IMR-90 (cell line): Measurements from ENCODE around the gene CELA2A. TPM values are rescaled to one million over a fixed set of nuclear protein-coding genes. Genes with fewer than 3 reads are reported as not detected.
"Not testable (repeated sequence)": the region's sequence is repeated elsewhere in the genome, so short reads cannot be mapped to it uniquely, and the experiment has no call there.

ENCODE experiments used
- ATAC-seq: fragments of 200-7000 bp; cut with Tn5 transposase; 2 replicates; pipeline ENCODE4 v1.9.1; 2020; ENCODE audit warnings: low read depth, mild to moderate bottlenecking, moderate library complexity
- BruUV-seq: library from RNA; stranded (reverse); fragments of 400-500 nt; replicated peaks from 2 replicates; lab custom pipeline; 2021; lab: Mats Ljungman, UMichigan
- CTCF ChIA-PET: fragments of 300-600 bp; formaldehyde crosslinking; extraction: SDS; loops from one replicate; lab custom pipeline; 2021; ENCODE audit warnings: antibody characterized with exemption; lab: Yijun Ruan, JAX
- POLR2A ChIA-PET: fragments of 300-600 bp; sonication (Branson Sonifier 250); formaldehyde crosslinking; loops from one replicate; lab custom pipeline; 2022; ENCODE audit warnings: antibody characterized with exemption; ENCODE audit not compliant: unreplicated experiment; lab: Charles Lee
- DNase-seq: peaks from one replicate; pipeline ENCODE4 v3.0.0; 2013
- H2AFZ ChIP-seq: replicated peaks from 2 replicates; pipeline ENCODE3; 2013; ENCODE audit warnings: low read length, mild to moderate bottlenecking; ENCODE audit not compliant: poor library complexity
- H2AK5ac ChIP-seq: 2 replicates; pipeline ENCODE4 v1.6.1; 2013; ENCODE audit warnings: low read depth, low read length, inconsistent platforms
- H2AK9ac ChIP-seq: replicated peaks from 2 replicates; pipeline ENCODE3; 2013; ENCODE audit warnings: mild to moderate bottlenecking, low read depth, low read length, moderate library complexity; ENCODE audit not compliant: poor library complexity
- H2BK120ac ChIP-seq: 2 replicates; pipeline ENCODE4 v1.6.1; 2013; ENCODE audit warnings: low read depth, low read length, inconsistent platforms
- H2BK15ac ChIP-seq: 3 replicates; pipeline ENCODE4 v1.6.1; 2013; ENCODE audit warnings: low read depth, low read length, inconsistent platforms
- H2BK20ac ChIP-seq: 2 replicates; pipeline ENCODE4 v1.6.1; 2013; ENCODE audit warnings: low read depth, mild to moderate bottlenecking, inconsistent platforms, low read length, moderate library complexity
- H2BK5ac ChIP-seq: 2 replicates; pipeline ENCODE4 v1.6.1; 2013; ENCODE audit warnings: mild to moderate bottlenecking, low read depth, low read length, inconsistent platforms; ENCODE audit not compliant: poor library complexity, severe bottlenecking
- H3K14ac ChIP-seq: replicated peaks from 2 replicates; pipeline ENCODE4 v1.6.1; 2013; ENCODE audit warnings: low read depth, low read length, inconsistent platforms
- H3K18ac ChIP-seq: 2 replicates; pipeline ENCODE4 v1.6.1; 2013; ENCODE audit warnings: low read depth, low read length, control low read depth
- H3K23ac ChIP-seq: 2 replicates; pipeline ENCODE4 v1.6.1; 2013; ENCODE audit warnings: low read depth, low read length, inconsistent platforms
- H3K27ac ChIP-seq: 2 replicates; pipeline ENCODE4 v1.5.1; 2013; ENCODE audit warnings: mild to moderate bottlenecking, control low read depth, low read length; ENCODE audit not compliant: insufficient read depth
- H3K27me3 ChIP-seq: 2 replicates; pipeline ENCODE4 v1.6.1; 2013; ENCODE audit warnings: low read length; ENCODE audit not compliant: control insufficient read depth, insufficient read depth
- H3K36me3 ChIP-seq: 2 replicates; pipeline ENCODE4 v1.6.1; 2013; ENCODE audit warnings: low read length, mixed read lengths; ENCODE audit not compliant: control insufficient read depth, insufficient read depth
- H3K4ac ChIP-seq: 2 replicates; pipeline ENCODE4 v1.6.1; 2013; ENCODE audit warnings: low read depth, low read length, inconsistent platforms
- H3K4me1 ChIP-seq: 2 replicates; pipeline ENCODE4 v1.6.1; 2013; ENCODE audit warnings: low read length, mixed read lengths; ENCODE audit not compliant: control insufficient read depth, insufficient read depth
- H3K4me2 ChIP-seq: 2 replicates; pipeline ENCODE4 v1.6.1; 2013; ENCODE audit warnings: low read depth, mild to moderate bottlenecking, control low read depth, low read length, moderate library complexity
- H3K4me3 ChIP-seq: 2 replicates; pipeline ENCODE4 v1.5.1; 2013; ENCODE audit warnings: low read depth, mild to moderate bottlenecking, control low read depth, low read length, moderate library complexity; ENCODE audit not compliant: insufficient read depth
- H3K56ac ChIP-seq: 2 replicates; pipeline ENCODE4 v1.6.1; 2013; ENCODE audit warnings: low read length, inconsistent platforms; ENCODE audit not compliant: insufficient read depth; ENCODE audit errors: extremely low read depth
- H3K79me1 ChIP-seq, 2 experiments: 2 replicates each; pipeline ENCODE4 v1.6.1; 2013; ENCODE audit warnings: low read length in 2 of 2, inconsistent platforms in 1 of 2, low read depth in 1 of 2
- H3K9ac ChIP-seq: 2 replicates; pipeline ENCODE4 v1.6.1; 2013; ENCODE audit warnings: low read depth, low read length, control low read depth
- H3K9me1 ChIP-seq: 2 replicates; pipeline ENCODE4 v1.6.1; 2013; ENCODE audit warnings: low read length, inconsistent platforms; ENCODE audit not compliant: insufficient read depth
- H3K9me3 ChIP-seq: 2 replicates; pipeline ENCODE4 v1.6.1; 2013; ENCODE audit warnings: low read length; ENCODE audit not compliant: control insufficient read depth, insufficient read depth
- H4K20me1 ChIP-seq: 2 replicates; pipeline ENCODE4 v1.6.1; 2013; ENCODE audit warnings: low read length, inconsistent platforms; ENCODE audit not compliant: insufficient read depth
- H4K5ac ChIP-seq: 2 replicates; pipeline ENCODE4 v1.6.1; 2013; ENCODE audit warnings: mild to moderate bottlenecking, low read depth, low read length, control low read depth
- H4K8ac ChIP-seq, 2 experiments: 2 replicates each; pipeline ENCODE4 v1.6.1; 2013; ENCODE audit warnings: low read depth in 2 of 2, low read length in 2 of 2, control low read depth in 1 of 2, inconsistent platforms in 1 of 2
- H4K91ac ChIP-seq: 2 replicates; pipeline ENCODE4 v1.6.1; 2013; ENCODE audit warnings: low read depth, low read length, inconsistent platforms; ENCODE audit not compliant: insufficient read depth
- WGBS, 2 experiments: methylation state at CpG; one replicate each; pipeline versions ENCODE4 v1.1.5 to v1.1.7; 2013; ENCODE audit warnings: missing lambda C conversion rate in 2 of 2; ENCODE audit not compliant: insufficient read length in 1 of 2; ENCODE audit errors: extremely low coverage in 2 of 2; 5-methylcytosine and 5-hydroxymethylcytosine counted together
- dilution Hi-C: fragments of 300-500 bp; cut with HindIII; formaldehyde crosslinking; loops from one replicate; pipeline ENCODE4 v1.14.3; 2018; ENCODE audit warnings: low sequenced_read_pairs; ENCODE audit not compliant: unreplicated experiment
- in situ Hi-C: fragments of 300-500 bp; cut with MboI; formaldehyde crosslinking; loops from 3 replicates; pipeline ENCODE4 v1.14.3; 2019; ENCODE audit warnings: low sequenced_read_pairs, inconsistent platforms, mixed read lengths
- intact Hi-C: fragments of 100-400 bp; cut with micrococcal nuclease; formaldehyde crosslinking; loops from 2 replicates; pipeline ENCODE4 v1.10.0; 2022
- polyA plus RNA-seq, 3 experiments: library from polyadenylated mRNA; depleted of rRNA; stranded (reverse); fragments of >200 nt; gene quantifications; 2 replicates each; pipeline ENCODE4 v1.2.3, GENCODE V29; 2012; ENCODE audit warnings: low replicate concordance in 1 of 3
- total RNA-seq: library from RNA; depleted of rRNA; stranded (reverse); fragments of >200 nt; gene quantifications from 2 replicates; pipeline ENCODE4 v1.2.3, GENCODE V29; 2012

The CELA2A gene
- total and polyA plus RNA-seq, 2 of the 4 experiments (the other 2 are of a cell fraction), result not detected

DNA sequence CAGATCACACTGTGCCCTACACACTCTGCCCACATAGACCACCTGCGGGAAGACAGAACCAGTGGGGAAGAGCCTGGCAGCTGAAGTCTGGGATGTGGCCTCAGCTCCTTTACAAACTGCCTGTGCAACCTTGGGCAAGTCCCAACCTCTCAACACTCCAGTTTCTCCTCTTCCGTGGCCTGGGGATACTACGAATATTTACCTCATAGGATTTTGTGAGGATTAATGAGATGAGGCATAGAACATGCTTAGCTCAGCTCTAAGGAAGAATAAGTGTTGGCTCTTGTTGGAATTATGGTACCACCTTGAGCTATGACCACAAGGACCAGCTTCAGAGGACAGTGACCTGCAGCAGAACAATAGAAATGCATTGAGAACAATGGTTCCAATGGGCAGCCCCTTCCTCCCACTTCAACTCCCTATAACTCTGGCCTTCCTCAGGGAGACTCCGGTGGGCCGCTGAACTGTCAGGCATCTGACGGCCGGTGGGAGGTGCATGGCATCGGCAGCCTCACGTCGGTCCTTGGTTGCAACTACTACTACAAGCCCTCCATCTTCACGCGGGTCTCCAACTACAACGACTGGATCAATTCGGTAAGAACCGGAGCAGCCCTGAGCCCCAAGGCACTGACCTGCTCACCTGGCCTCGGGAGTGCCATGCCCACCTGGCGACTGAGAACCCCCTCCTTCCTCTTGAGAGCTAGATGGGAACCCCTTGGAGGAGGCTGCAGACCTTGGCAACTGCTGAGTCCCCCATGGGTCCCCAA is 30.5 kb downstream of the CELA2A start:
- H2BK5ac ChIP-seq, H3K36me3 ChIP-seq, H3K56ac ChIP-seq, DNase-seq, H3K4me2 ChIP-seq, in situ Hi-C loops, CTCF ChIA-PET, BruUV-seq, H2AK5ac ChIP-seq, H3K9ac ChIP-seq, H2BK15ac ChIP-seq, H4K5ac ChIP-seq, POLR2A ChIA-PET, dilution Hi-C loops, H2AFZ ChIP-seq, H2BK120ac ChIP-seq, ATAC-seq, H4K8ac ChIP-seq, H3K9me1 ChIP-seq, H2AK9ac ChIP-seq, H3K4ac ChIP-seq, H3K14ac ChIP-seq, H3K27me3 ChIP-seq, H3K4me3 ChIP-seq, intact Hi-C loops, H3K23ac ChIP-seq, H2BK20ac ChIP-seq, H3K18ac ChIP-seq, H3K27ac ChIP-seq, H3K79me1 ChIP-seq, H4K91ac ChIP-seq, H3K4me1 ChIP-seq, H3K9me3 ChIP-seq, H4K20me1 ChIP-seq: not testable (repeated sequence)
- 96% methylated on average over 9 of the region's 17 CpGs; no CpG with 5 or more reads in 1 of the 2 experiments for WGBS, 2 experiments
